22Rv1 (cell line): ENCODE data around the gene CUX1.

Experiments used
- ZFX ChIP-seq: fragments of 450-650 bp; IDR thresholded peaks from 2 replicates; pipeline ENCODE4 v1.6.1; 2017; ENCODE audit warnings: antibody characterized with exemption, borderline replicate concordance
- TF ChIP-seq, protein P1 (sequence below): fragments of 450-650 bp; IDR thresholded peaks from 2 replicates; pipeline ENCODE4 v1.5.1; 2017; ENCODE audit warnings: mild to moderate bottlenecking

DNA sequence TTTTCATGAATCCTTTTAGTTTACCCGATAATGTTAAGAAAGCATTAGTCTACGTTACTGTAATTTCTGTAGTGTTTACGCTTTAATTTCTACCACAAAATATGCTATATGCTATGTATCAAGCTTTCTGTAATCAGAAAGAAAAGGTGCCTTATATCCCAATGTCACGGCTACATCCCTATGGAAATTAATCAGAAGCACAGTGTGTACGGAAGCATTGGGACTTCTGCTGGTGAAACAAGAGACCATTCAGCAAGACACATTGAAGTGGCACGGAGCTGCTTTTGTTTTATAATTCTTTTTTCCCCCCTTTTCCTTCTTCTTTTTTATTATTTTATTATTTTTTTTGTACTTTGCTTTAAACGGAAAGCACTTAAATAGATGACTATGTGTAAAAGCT is 438.1 kb downstream of the CUX1 start:
- TF ChIP-seq, protein P1, sequence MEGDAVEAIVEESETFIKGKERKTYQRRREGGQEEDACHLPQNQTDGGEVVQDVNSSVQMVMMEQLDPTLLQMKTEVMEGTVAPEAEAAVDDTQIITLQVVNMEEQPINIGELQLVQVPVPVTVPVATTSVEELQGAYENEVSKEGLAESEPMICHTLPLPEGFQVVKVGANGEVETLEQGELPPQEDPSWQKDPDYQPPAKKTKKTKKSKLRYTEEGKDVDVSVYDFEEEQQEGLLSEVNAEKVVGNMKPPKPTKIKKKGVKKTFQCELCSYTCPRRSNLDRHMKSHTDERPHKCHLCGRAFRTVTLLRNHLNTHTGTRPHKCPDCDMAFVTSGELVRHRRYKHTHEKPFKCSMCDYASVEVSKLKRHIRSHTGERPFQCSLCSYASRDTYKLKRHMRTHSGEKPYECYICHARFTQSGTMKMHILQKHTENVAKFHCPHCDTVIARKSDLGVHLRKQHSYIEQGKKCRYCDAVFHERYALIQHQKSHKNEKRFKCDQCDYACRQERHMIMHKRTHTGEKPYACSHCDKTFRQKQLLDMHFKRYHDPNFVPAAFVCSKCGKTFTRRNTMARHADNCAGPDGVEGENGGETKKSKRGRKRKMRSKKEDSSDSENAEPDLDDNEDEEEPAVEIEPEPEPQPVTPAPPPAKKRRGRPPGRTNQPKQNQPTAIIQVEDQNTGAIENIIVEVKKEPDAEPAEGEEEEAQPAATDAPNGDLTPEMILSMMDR = no peak
- TF ChIP-seq ZFX = no peak
